ENCODE data around the gene SSX4.
"Not testable (repeated sequence)": the region's sequence is repeated elsewhere in the genome, so short reads cannot be mapped to it uniquely, and the experiment has no call there.

The SSX4 gene, protein sequence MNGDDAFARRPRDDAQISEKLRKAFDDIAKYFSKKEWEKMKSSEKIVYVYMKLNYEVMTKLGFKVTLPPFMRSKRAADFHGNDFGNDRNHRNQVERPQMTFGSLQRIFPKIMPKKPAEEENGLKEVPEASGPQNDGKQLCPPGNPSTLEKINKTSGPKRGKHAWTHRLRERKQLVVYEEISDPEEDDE

GRCh38 chrX:48383239-48383638 is at the start of gene SSX4:
SSX4 (plus strand) TSS chrX:48383539; CDS start chrX:48384054, 515 bp downstream.
- not testable (repeated sequence) for H3K27me3 ChIP-seq; H3K4me1 ChIP-seq; H3K4me3 ChIP-seq; H4K20me1 ChIP-seq; H3K27ac ChIP-seq; H3K4me2 ChIP-seq; H3K9ac ChIP-seq; H3K36me3 ChIP-seq; H3K9me3 ChIP-seq (replicated peaks in 1 of 11)

GRCh38 chrX:48346059-48346458 is 37.3 kb upstream of the SSX4 start:
- not testable (repeated sequence) for H3K27ac ChIP-seq; H3K4me2 ChIP-seq; H3K4me1 ChIP-seq; H4K20me1 ChIP-seq; H3K4me3 ChIP-seq; H3K9me3 ChIP-seq (replicated peaks in 1 of 11); H3K36me3 ChIP-seq; H3K9ac ChIP-seq
- peaks cover 39 to 90% (median 83%) of the 10 kb centered on the region in 11 experiments for H3K27me3 ChIP-seq

- not testable (repeated sequence) for H3K9ac ChIP-seq; H3K4me3 ChIP-seq; H3K36me3 ChIP-seq; H3K4me2 ChIP-seq; H3K4me1 ChIP-seq; H3K9me3 ChIP-seq (replicated peaks in 1 of 11); H3K27ac ChIP-seq; H4K20me1 ChIP-seq
- peaks cover 16 to 67% (median 52%) of the 10 kb centered on the region in 11 experiments; a peak in 21 of 22 replicates for H3K27me3 ChIP-seq
These were observed 26.8 kb upstream of the SSX4 start, which contains the start of gene SSX3 for GRCh38 chrX:48356315-48357094. SSX3 (minus strand) TSS chrX:48356703; CDS start chrX:48355249, 1,454 bp downstream.

- Histone ChIP-seq H3K4me1 (peaks cover 0 to 3% (median 0%) of the 10 kb centered on the region in 10 experiments; a peak in 1 of 20 replicates), H3K27ac (no peak overlapping the region), H3K9ac (no peak overlapping the region), H3K4me3 (no peak overlapping the region), H3K27me3 (peaks cover 11 to 62% (median 42%) of the 10 kb centered on the region in 11 experiments; a peak in 21 of 22 replicates), H3K36me3 (no peaks in the 10 kb centered on the region), H3K9me3 (replicated peaks in 1 of 11) (0 out of 22 replicates have a peak, but pooled peaks cover 0 to 4% (median 0%) of the 10 kb centered on the region in 11 experiments), H3K4me2 (no peak overlapping the region), H4K20me1 (no peaks in the 10 kb centered on the region)
- no peak for TF ChIP-seq Cebpa-rat (IDR thresholded peaks at IDR 0.05)
These were observed 25.7 kb upstream of the SSX4 start for GRCh38 chrX:48357681-48358080.

GRCh38 chrX:48359281-48359680 is 24.1 kb upstream of the SSX4 start:
- not testable (repeated sequence) for H3K9me3 ChIP-seq (replicated peaks in 1 of 11); H3K4me3 ChIP-seq; H3K4me1 ChIP-seq; H3K27ac ChIP-seq; H3K9ac ChIP-seq; H3K4me2 ChIP-seq; H3K36me3 ChIP-seq; H4K20me1 ChIP-seq
- H3K27me3 ChIP-seq, result peaks cover 5 to 51% (median 29%) of the 10 kb centered on the region in 11 experiments

- not testable (repeated sequence) for H3K9me3 ChIP-seq (replicated peaks in 1 of 11); H3K27ac ChIP-seq; H3K9ac ChIP-seq; H3K36me3 ChIP-seq; H3K4me2 ChIP-seq; H3K4me3 ChIP-seq; H3K4me1 ChIP-seq; H4K20me1 ChIP-seq
- peaks cover 8 to 23% (median 15%) of the 10 kb centered on the region in 11 experiments; a peak in 20 of 22 replicates for H3K27me3 ChIP-seq
These were observed 15.5 kb upstream of the SSX4 start for GRCh38 chrX:48367717-48368408.

DNA sequence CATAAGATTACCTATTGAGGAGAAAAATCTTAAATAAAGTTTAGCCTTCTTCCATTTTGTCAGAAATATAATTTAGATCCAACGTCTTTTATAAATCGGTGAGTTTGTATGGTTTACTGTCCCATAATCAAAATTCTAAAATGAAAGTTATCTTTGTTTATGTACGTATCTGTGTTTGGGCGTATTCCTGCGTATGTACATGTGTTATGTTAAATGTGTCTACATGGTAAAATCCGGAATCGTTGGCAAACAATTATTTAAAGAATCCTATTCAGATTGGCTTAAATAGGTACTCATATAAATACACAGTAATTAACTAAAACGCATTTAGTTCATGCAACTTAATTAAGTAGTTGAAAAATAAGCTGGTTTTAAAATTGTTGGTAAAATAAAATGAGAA is 12.9 kb upstream of the SSX4 start:
- not testable (repeated sequence) for H3K4me2 ChIP-seq; H3K36me3 ChIP-seq; H3K4me3 ChIP-seq; H3K27ac ChIP-seq; H3K9me3 ChIP-seq (replicated peaks in 1 of 11); H4K20me1 ChIP-seq; H3K9ac ChIP-seq; H3K4me1 ChIP-seq
- H3K27me3 ChIP-seq, result peaks cover 8 to 15% (median 13%) of the 10 kb centered on the region in 11 experiments; a peak in 20 of 22 replicates

- H3K4me2 ChIP-seq; H3K9ac ChIP-seq; H3K9me3 ChIP-seq (replicated peaks in 1 of 11); H4K20me1 ChIP-seq; H3K4me3 ChIP-seq; H3K36me3 ChIP-seq; H3K27ac ChIP-seq; H3K4me1 ChIP-seq: not testable (repeated sequence)
- H3K27me3 ChIP-seq, result peaks cover 0 to 14% (median 11%) of the 10 kb centered on the region in 11 experiments; a peak in 15 of 22 replicates
These were observed 13.6 kb downstream of the SSX4 start for GRCh38 chrX:48396931-48397330.

- H3K36me3 ChIP-seq; H3K9ac ChIP-seq; H3K4me3 ChIP-seq; H3K4me2 ChIP-seq; H4K20me1 ChIP-seq; H3K9me3 ChIP-seq (replicated peaks in 1 of 11); H3K4me1 ChIP-seq; H3K27ac ChIP-seq: not testable (repeated sequence)
- peaks cover 0 to 14% (median 11%) of the 10 kb centered on the region in 11 experiments; a peak in 15 of 22 replicates for H3K27me3 ChIP-seq
These were observed 14.5 kb downstream of the SSX4 start for GRCh38 chrX:48397825-48398224.

DNA sequence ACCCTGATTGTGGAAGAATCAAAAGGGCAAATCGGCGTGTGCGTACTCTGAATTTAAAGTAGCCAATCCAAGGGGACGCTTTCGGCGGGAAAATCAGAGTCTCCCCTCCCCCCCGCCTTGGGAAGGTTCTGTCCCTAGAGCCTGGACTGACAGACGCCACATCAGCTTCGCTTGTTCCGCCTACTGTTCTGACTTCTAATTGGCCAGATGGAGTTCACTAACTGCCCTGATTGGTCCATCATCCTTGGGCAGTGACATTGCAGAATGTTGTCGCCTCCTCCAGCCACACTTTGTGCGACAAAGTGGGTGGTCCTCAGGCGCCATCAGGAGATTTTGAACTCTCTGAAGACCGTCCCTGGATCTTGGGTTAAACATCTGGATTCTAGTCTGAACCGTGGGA is 28.5 kb downstream of the SSX4 start, which contains the start of gene SSX4B:
Gene SSX4B (minus strand): TSS at position 101 of the 400 bp plus-strand sequence. CDS start 588 bp downstream, outside the sequence.
- H3K9ac ChIP-seq; H3K4me1 ChIP-seq; H3K36me3 ChIP-seq; H3K4me2 ChIP-seq; H4K20me1 ChIP-seq; H3K9me3 ChIP-seq (replicated peaks in 1 of 11); H3K27ac ChIP-seq; H3K4me3 ChIP-seq; H3K27me3 ChIP-seq: not testable (repeated sequence)

GRCh38 chrX:48427027-48427716 is 43.8 kb downstream of the SSX4 start:
- not testable (repeated sequence) for H3K4me3 ChIP-seq; H3K9me3 ChIP-seq (replicated peaks in 1 of 11)

GRCh38 chrX:48429606-48430005 is 46.3 kb downstream of the SSX4 start:
- peaks cover 0 to 27% (median 14%) of the 10 kb centered on the region in 11 experiments; a peak in 17 of 22 replicates for H3K27me3 ChIP-seq
- H3K4me3 ChIP-seq, H3K36me3 ChIP-seq, H4K20me1 ChIP-seq, H3K9ac ChIP-seq, H3K27ac ChIP-seq: not testable (repeated sequence)
- H3K9me3 ChIP-seq (replicated peaks in 1 of 11), result peaks cover 19 to 26% (median 22%) of the 10 kb centered on the region in 11 experiments
- peaks cover 0 to 12% (median 8%) of the 10 kb centered on the region in 10 experiments; a peak in 9 of 20 replicates for H3K4me1 ChIP-seq
- peak overlapping the region in 1 of 11 experiments; percentile 21; a peak in 3 of 22 replicates for H3K4me2 ChIP-seq

More at GRCh38 chrX:48427027-48427716, 43.8 kb downstream of the SSX4 start:
- Histone ChIP-seq H3K27me3 (peaks cover 0 to 27% (median 14%) of the 10 kb centered on the region in 11 experiments; a peak in 16 of 22 replicates), H3K4me1 (peaks cover 0 to 12% (median 8%) of the 10 kb centered on the region in 10 experiments; a peak in 9 of 20 replicates)
- H3K9ac ChIP-seq, H3K36me3 ChIP-seq, H3K4me2 ChIP-seq, H3K27ac ChIP-seq, H4K20me1 ChIP-seq: not testable (repeated sequence)
